GM21825 (cell line): ENCODE results near the gene SMIM30.

Experiments used
- ATAC-seq: cut with Tn5 transposase; IDR thresholded peaks from one replicate; pipeline ENCODE4 v1.9.1; 2021; ENCODE audit warnings: mild to moderate bottlenecking, moderate library complexity; ENCODE audit not compliant: unreplicated experiment

The SMIM30 gene

GRCh38 chr7:113109718-113110117 lies 8.6 kb downstream of the SMIM30 start:
- no peak for ATAC-seq

DNA sequence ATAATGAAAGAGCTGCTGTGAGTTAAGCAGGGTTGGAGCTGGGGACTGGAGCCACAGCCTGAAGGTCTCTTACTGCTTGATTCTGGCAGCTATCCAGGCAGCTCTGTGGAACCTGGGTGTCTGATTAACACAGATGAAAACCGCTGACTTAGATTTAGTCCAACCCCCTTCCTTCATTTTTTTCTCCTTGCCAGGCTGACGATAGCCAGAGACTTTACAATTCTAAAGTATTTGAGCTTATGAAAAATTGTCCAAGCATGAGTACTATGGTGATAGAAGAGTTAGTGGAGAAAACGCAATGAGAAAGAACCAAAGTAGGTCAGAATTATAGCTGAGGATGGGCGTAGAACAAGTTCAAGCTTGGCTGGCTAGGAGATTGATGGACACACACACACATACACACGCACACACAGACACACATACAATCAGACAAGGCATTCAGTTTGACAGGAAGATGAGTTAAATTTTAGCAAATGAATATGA lies 18.2 kb downstream of the SMIM30 start:
- no peak for ATAC-seq

DNA sequence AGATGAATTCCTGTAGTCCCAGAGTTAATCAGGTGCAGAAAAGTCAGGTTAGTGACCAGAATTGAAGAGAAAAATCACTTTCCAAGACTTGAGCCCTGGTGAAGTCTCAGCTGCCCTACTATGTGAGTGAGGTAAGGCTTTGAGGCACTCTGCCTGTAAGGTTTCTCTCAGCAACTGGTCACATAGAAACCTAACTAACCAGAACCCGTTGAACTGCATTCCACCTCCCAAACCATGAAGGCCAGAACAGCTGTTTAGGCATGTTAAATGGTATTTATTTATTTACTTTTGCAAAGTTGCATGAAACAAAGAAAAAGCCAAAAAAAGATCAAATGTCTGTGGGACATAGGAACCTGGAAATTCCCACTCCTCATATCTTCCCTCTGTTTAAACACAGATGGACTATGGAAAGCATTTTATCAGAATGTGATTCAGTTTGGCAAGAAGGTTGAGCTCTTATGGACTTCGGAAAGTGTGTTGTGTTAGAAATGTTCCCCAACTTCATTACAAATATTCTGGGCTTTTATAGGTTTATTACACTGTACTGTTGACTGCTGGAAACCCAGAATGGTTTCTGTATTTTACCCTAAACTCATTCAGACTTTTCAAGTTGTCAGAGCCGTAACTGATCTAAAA lies 19.0 kb downstream of the SMIM30 start:
- no peak for ATAC-seq

DNA sequence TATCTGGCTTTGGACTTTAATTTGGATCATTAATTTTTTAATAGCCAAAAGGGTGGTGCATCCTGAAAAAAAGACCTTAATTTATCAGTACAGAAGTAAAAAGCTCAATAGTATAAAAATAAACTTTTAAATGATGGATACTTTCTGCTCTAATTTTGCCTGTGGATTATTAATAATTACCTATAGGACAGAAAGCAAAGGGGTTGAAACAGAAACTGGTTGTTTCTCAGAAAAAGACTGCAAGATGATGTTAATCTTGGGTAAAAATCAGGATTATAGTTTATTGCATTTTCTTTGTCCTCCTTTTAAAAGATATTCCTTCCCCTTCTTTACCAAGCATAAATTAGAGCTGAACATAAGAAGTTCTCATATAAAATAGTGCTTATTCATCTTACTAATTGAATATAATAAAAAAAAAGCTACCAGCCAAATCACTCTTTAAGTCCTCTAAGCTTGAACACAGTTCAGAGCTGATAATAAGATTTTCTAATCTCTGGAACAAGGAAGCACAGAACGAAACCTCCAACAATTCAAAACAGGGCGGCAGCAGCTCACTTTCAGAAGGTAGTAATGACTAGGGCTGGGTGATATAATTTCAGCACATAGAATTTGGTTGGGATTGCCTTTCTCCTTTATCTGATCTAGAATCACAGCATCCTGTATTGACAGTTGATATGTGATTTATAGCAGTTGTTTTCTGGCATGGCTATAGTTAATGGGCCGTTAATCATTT lies 23.7 kb downstream of the SMIM30 start:
- ATAC-seq: no peak

GRCh38 chr7:113093561-113093960 lies 24.8 kb downstream of the SMIM30 start:
- ATAC-seq: no peak

- no peak for ATAC-seq
Observed at GRCh38 chr7:113092762-113093161, 25.6 kb downstream of the SMIM30 start.

DNA sequence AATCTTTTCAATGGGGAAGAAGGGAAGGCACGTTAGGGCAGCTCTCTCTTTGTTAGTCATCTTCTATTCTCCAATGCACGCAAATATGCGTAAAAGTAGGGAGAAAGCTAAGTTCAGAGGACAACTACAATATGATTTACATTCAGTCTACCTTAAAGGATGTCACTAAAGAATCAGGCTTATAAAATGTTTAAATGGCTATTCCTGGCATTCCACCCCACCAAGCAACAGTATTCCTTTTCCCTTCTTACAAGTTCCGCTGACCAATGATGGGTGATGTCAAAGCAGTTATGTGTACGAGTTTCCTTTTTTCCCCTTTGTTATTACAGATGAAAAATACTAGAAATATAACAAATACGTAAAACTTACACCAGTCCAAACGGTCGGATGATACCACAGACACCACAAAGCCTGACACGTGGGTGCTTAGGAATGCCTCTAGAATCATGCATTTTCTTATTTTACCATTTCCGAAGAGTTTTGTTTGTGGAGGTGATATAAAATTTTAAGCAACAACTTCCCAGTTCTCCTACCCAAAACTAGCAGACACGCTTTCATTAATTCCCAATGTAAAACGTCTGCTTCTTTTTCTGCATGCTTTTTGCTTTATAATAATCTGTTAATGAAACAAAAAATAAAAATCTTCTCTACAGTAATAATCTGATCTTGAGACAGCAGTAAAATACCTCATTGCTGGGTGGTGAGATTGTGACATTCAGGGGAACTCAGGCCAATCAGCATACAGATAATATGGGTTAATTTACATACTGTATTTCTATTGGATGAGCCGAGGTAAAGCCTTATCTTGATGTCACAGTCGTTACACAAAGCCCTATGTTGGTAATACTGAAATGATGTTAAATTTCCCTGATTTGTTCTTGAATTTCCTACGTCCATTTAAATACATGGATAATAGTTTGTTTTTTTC lies 31.0 kb downstream of the SMIM30 start:
- ATAC-seq: no peak

DNA sequence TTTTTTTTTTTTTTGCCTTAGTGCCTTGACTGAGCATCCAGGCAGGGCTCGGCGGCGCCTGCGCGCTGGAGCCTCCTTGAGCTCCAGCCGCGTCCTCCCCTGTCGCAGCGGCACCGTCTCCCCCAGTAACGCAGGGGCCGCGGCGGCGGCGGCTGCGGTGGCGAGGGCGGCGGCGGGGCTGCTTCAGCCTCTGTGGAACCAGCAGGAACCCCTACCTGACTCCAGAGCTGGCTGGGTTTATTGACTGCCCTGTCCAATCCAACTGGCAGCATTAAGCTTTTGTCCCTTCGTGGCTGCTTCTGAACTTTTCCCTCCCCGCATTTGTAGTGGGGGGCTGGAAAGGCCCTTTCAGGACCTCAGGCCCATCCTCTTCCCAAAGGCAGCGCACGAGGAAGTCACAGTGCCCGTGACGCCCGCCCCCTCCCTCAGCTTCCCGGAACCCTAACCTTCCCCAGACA lies 31.9 kb downstream of the SMIM30 start, which contains the start of gene GPR85:
GPR85 (minus strand) TSS at position 397 of the 458 bp plus-strand sequence. CDS start 2,106 bp downstream, outside the sequence.
- ATAC-seq: peak; percentile 80

- ATAC-seq: peak; percentile 9
Observed at GRCh38 chr7:113085781-113086390, 32.5 kb downstream of the SMIM30 start.

DNA sequence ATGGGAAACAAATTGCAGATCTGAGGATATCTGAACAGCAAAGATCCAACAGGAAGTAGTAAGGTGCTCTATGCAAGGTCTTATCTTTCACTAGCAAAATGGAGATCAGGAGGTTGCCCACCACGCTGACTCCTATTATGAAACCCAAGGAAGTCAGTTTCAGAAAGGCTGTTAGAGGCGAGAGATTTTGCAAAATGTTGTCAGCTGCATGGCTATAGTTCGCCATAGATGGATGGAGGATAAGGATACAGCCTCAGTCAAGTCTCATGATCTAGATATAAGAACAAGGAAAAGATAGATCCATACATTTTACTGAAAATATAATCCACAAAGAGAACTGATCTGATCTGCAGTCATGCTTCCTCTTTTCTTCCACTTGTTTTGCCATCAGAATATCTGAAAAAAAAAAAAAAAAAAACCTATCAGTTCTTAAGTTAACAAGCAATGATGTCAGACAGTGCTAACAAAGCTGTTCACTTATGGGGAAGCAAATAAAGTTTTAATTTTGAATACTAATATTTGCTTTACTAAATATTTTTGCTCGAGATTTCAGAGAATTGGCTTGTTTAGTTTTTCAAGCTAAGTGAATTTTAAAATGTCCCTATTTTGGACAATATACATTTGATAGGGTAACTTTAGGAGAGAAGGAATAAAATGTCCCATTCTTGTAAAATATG lies 33.7 kb downstream of the SMIM30 start:
- no peak for ATAC-seq

DNA sequence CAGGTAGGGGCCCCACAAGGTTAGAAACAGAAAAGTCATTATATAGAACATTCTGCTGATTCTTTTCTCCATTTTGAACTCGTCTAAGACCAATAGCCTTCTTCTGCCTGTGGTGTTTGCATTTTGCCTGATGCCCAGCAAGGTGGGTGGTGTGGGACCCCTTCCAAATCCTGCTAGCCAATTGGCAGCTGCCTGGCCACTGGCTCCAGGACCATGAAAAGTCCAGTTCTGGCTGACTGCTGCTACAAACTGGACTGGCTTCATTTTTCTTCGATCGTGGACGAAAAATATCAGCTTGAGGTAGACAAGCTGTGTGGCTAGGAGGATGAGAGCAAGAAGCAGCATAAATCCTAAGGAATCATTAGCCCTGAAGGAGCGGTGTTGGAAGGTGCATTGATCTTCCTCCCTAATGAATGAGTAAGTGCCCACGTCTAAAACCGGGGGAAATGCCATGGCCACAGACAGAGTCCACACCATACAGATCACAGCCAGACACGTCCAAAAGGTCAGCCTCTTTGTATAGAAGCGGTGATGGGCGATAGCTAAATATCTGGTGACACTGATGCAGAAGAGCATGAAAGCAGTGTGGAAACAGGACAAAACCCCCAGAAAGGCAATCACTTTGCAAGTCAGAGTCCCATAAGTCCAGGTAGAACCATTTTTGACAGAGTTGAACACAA lies 34.4 kb downstream of the SMIM30 start:
- ATAC-seq: no peak

DNA sequence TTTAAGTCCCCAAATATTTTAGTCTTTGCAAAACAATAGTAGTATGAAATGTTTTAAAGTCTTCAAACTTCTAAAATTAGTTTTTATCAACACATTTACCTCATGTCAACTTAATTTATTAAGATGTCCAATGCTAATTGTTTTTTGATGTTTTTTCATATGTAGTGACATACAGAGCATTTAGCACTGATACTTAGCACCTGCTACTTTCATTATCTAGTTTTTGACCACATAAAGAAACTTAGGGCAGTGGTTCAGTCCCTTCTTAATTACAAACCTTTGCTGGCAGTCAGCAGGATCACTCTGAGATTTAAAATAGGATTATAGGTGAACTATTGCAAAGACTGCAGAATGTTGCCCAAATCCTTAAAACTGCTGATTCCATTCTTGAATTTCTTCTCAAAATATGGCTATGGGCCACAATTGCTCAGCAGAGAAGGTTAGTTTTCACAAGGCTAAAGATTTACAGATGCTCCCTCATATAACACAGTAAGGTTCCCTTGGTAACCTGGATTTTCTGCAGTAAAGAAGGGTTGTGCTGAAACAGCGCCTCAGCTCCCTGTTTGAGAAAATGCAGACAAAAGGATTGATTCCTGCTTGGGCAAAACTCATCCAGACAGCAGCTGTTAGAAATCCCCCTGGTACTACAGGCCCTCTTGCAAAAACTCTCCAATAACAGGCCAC lies 35.1 kb downstream of the SMIM30 start:
- ATAC-seq: peak; percentile 56

DNA sequence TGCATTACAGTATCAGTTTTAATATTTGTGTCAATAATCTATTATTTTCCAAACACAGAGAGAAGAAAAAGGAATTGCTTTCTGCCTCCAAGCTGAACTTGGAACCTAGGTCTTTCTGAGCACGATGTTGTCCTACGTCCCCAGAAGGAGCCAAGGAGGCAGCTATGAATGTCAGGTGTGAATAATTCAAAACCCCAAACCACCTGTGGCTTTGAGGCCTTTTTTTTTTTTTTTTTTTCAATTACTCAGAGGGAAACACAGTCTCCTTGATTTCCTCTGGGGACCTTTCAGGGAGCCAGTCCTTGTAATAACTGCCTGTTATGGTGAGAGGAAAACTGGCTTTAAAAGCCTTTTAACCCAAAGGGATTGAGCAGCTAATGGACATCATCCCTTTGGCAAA lies 40.0 kb downstream of the SMIM30 start:
- no peak for ATAC-seq

GRCh38 chr7:113076703-113077102 lies 41.7 kb downstream of the SMIM30 start:
- no peak for ATAC-seq

DNA sequence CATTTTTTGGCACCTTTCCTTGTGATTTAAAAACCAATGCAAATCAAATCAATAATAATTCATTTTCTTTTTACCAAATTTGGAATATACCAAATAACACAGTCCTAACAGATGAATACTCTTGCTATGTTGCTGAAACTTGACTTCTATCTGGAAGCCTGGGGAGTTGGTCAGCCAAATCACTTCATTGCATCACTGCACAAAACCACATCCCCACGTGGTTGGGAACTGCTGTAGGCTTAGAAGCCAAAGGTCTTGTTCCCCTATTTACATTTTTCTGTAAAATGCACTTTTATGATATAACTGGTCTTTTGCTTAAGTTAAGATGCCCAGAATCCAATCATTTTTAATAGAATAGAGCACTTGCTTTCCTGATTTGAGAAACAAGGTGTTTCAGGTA lies 46.9 kb downstream of the SMIM30 start:
- ATAC-seq: peak; percentile 73
